ENCODE results near the gene TRIO. TPM values are rescaled to one million over a fixed set of nuclear protein-coding genes. Genes with fewer than 3 reads are reported as not detected.

Gene TRIO
- total and polyA plus RNA-seq, 2 donors (not counting 3 experiments of a cell fraction or from before 2014, with no cell fraction given): 82.9 to 248 TPM

- Histone ChIP-seq H3K4me1 (ENCODE audit: control insufficient read depth, extremely low read depth, insufficient read depth, low read length) (peaks cover 29% of the 10 kb centered on the region), H3K4me3 (replicated peaks in 1 of 3; ENCODE audit: insufficient read depth in 1 of 3, low read depth in 1 of 3, low read length in 3 of 3) (no peak overlapping the region), H3K9me1 (replicated peaks; ENCODE audit: control insufficient read depth, extremely low read depth, insufficient read depth, low read length) (no peaks in the 10 kb centered on the region), H3K27ac (ENCODE audit: insufficient read depth, low read depth, low read length) (no peak overlapping the region), H3K9ac (replicated peaks; ENCODE audit: extremely low read depth, insufficient read depth, low read length) (no peak overlapping the region), H3K27me3 (ENCODE audit: control insufficient read depth in 2 of 2, insufficient read depth in 2 of 2, low read length in 2 of 2) (no peaks in the 10 kb centered on the region), H2AFZ (ENCODE audit: low read depth, low read length) (no peak overlapping the region), H3K9me3 (replicated peaks; ENCODE audit: control insufficient read depth, insufficient read depth, low read length) (no peaks in the 10 kb centered on the region), H3K79me2 (ENCODE audit: control insufficient read depth, insufficient read depth, low read length) (peaks cover 41% of the 10 kb centered on the region), H3K4me2 (ENCODE audit: insufficient read depth, low read length) (no peak overlapping the region), H3K36me3 (ENCODE audit: control insufficient read depth in 2 of 2, extremely low read depth in 1 of 2, insufficient read depth in 2 of 2, low read length in 2 of 2) (peaks cover 9 to 17% of the 10 kb centered on the region in 2 experiments), H4K20me1 (replicated peaks; ENCODE audit: control insufficient read depth, extremely low read depth, insufficient read depth, low read length) (peaks cover 2% of the 10 kb centered on the region)
- DNase-seq (ENCODE audit: low read depth, low spot score): no peak
- intact Hi-C loops (cut with micrococcal nuclease) (no loop called here), dilution Hi-C loops (cut with MboI; ENCODE audit: extremely low pct_ligation_motif_present, low sequenced_read_pairs) (no loop called here)
- ChIA-PET CTCF (interaction anchor here (0.7 to 2.7 kb wide), 2 partner anchors 31 to 292 kb away, joined by 3 to 16 read pairs; no protein-coding TSS in a partner anchor), POLR2A (no interaction called here)
- BruUV-seq (replicated peaks): no TSS peak
- TF ChIP-seq MYC (IDR thresholded peaks at IDR 0.05; ENCODE audit: low read depth, low read length): no peak
- TF ChIP-seq FOS (IDR thresholded peaks at IDR 0.05; ENCODE audit: borderline replicate concordance, insufficient read depth, low read length): no peak
- no peak for TF ChIP-seq MAX (IDR thresholded peaks at IDR 0.05; ENCODE audit: insufficient read depth, insufficient read length)
- no peak for TF ChIP-seq POLR2A (IDR thresholded peaks at IDR 0.05; ENCODE audit: low read depth, low read length)
- TF ChIP-seq JUN (IDR thresholded peaks at IDR 0.05; ENCODE audit: borderline replicate concordance, insufficient read depth, insufficient read length, low read depth): no peak
- TF ChIP-seq CTCF (IDR thresholded peaks at IDR 0.05; ENCODE audit: extremely low read depth in 1 of 2, insufficient read depth in 1 of 2, low read depth in 1 of 2, low read length in 2 of 2): no peak
- no peak for TF ChIP-seq POLR2AphosphoS5 (IDR thresholded peaks at IDR 0.05; ENCODE audit: insufficient read depth, low read depth, low read length)
- no peak for TF ChIP-seq GATA2 (IDR thresholded peaks at IDR 0.05; ENCODE audit: insufficient read depth, insufficient read length, low read depth, low read length)
- no peak for TF ChIP-seq EZH2 (IDR thresholded peaks at IDR 0.05; ENCODE audit: borderline replicate concordance, low read depth, low read length, severe bottlenecking)
- no peak for FAIRE-seq
Measured at GRCh38 chr5:14356305-14356704, 213.2 kb downstream of the TRIO start.
